ENCODE results near the gene AKR7A3.

The AKR7A3 gene

GRCh38 chr1:19288324-19289241 lies at the start of gene AKR7A3:
Gene AKR7A3 (minus strand): TSS chr1:19288770. CDS start chr1:19288709, 61 bp downstream.
- peak; percentile 37 for DNase-seq (ENCODE audit: low spot score)

GRCh38 chr1:19338323-19338762 lies 49.8 kb upstream of the AKR7A3 start:
- no peak for DNase-seq (ENCODE audit: low spot score)

GRCh38 chr1:19337289-19337688 lies 48.7 kb upstream of the AKR7A3 start:
- no peak for DNase-seq (ENCODE audit: low spot score)

- DNase-seq (ENCODE audit: low spot score) = no peak
These were observed 48.0 kb upstream of the AKR7A3 start for GRCh38 chr1:19336543-19336942.

- no peak for DNase-seq (ENCODE audit: low spot score)
These were observed 45.2 kb upstream of the AKR7A3 start for GRCh38 chr1:19333587-19334354.

- no peak for DNase-seq (ENCODE audit: low spot score)
These were observed 44.3 kb upstream of the AKR7A3 start for GRCh38 chr1:19332832-19333231.

GRCh38 chr1:19331262-19331878 lies 42.8 kb upstream of the AKR7A3 start:
- DNase-seq (ENCODE audit: low spot score) = no peak

GRCh38 chr1:19330449-19331135 lies 42.0 kb upstream of the AKR7A3 start:
- no peak for DNase-seq (ENCODE audit: low spot score)

GRCh38 chr1:19329611-19330010 lies 41.0 kb upstream of the AKR7A3 start:
- no peak for DNase-seq (ENCODE audit: low spot score)

GRCh38 chr1:19329188-19329587 lies 40.6 kb upstream of the AKR7A3 start:
- DNase-seq (ENCODE audit: low spot score) = no peak

- no peak for DNase-seq (ENCODE audit: low spot score)
These were observed 39.9 kb upstream of the AKR7A3 start for GRCh38 chr1:19328486-19328885.

GRCh38 chr1:19327736-19328135 lies 39.2 kb upstream of the AKR7A3 start:
- DNase-seq (ENCODE audit: low spot score) = no peak

GRCh38 chr1:19327301-19327700 lies 38.7 kb upstream of the AKR7A3 start:
- no peak for DNase-seq (ENCODE audit: low spot score)

- no peak for DNase-seq (ENCODE audit: low spot score)
These were observed 38.1 kb upstream of the AKR7A3 start for GRCh38 chr1:19326748-19327065.

GRCh38 chr1:19325958-19326747 lies 37.6 kb upstream of the AKR7A3 start:
- DNase-seq (ENCODE audit: low spot score) = no peak

GRCh38 chr1:19325368-19325957 lies 36.9 kb upstream of the AKR7A3 start:
- no peak for DNase-seq (ENCODE audit: low spot score)

GRCh38 chr1:19324665-19324990 lies 36.1 kb upstream of the AKR7A3 start:
- no peak for DNase-seq (ENCODE audit: low spot score)

- no peak for DNase-seq (ENCODE audit: low spot score)
These were observed 35.6 kb upstream of the AKR7A3 start for GRCh38 chr1:19323987-19324664.

- DNase-seq (ENCODE audit: low spot score) = no peak
These were observed 33.9 kb upstream of the AKR7A3 start for GRCh38 chr1:19322481-19322880.

- DNase-seq (ENCODE audit: low spot score) = no peak
These were observed 32.5 kb upstream of the AKR7A3 start for GRCh38 chr1:19321071-19321470.

All from globus pallidus (tissue), 1 donor.